ENCODE results near the gene AZU1.
"Not testable (repeated sequence)": the region's sequence is repeated elsewhere in the genome, so short reads cannot be mapped to it uniquely, and the experiment has no call there.

AZU1 gene

DNA sequence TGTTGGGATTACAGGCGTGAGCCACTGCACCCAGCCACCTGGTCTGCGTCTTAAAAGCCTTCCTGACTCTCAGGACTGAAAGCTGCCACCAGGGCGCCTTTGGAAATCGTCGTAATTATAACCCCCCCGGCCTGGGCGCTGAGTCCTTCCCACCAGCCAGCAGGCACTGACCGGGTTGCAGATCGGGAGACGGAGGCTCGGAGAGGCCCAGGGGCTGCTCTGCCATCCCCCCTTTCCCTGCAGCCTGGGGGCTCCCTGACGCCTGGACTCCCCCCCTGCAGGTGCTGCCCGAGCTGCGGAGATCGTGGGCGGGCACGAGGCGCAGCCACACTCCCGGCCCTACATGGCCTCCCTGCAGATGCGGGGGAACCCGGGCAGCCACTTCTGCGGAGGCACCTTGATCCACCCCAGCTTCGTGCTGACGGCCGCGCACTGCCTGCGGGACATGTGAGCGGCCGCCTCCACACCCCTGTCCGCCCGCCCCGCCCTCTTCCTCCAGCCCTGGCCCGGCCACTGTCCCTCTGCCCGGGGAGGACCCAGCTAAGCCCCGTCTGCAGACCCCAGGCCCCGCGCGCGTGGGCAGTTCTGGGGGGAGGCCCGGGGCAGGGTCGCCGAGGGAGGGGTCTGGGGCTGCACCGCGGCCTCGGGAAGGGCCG, 15.7 kb downstream of the AZU1 start:
- H3K9ac ChIP-seq (ENCODE audit: low read depth, low read length), result no peak overlapping the region
- peaks cover 15% of the 10 kb centered on the region for H3K27me3 ChIP-seq (ENCODE audit: control insufficient read depth, insufficient read depth, low read length)
- H3K9me3 ChIP-seq (ENCODE audit: control insufficient read depth, insufficient read depth, low read length), result no peaks in the 10 kb centered on the region
- no peaks in the 10 kb centered on the region for H3K36me3 ChIP-seq (ENCODE audit: control insufficient read depth, insufficient read depth, low read length)
- no peaks in the 10 kb centered on the region for H3K4me1 ChIP-seq (ENCODE audit: control insufficient read depth, insufficient read depth, low read length)
- no peak overlapping the region for H3K27ac ChIP-seq (ENCODE audit: low read depth, low read length)
- peak overlapping the region; percentile 32; the same call in 1 of the 2 replicates for H3K4me3 ChIP-seq (ENCODE audit: low read depth, low read length)

DNA sequence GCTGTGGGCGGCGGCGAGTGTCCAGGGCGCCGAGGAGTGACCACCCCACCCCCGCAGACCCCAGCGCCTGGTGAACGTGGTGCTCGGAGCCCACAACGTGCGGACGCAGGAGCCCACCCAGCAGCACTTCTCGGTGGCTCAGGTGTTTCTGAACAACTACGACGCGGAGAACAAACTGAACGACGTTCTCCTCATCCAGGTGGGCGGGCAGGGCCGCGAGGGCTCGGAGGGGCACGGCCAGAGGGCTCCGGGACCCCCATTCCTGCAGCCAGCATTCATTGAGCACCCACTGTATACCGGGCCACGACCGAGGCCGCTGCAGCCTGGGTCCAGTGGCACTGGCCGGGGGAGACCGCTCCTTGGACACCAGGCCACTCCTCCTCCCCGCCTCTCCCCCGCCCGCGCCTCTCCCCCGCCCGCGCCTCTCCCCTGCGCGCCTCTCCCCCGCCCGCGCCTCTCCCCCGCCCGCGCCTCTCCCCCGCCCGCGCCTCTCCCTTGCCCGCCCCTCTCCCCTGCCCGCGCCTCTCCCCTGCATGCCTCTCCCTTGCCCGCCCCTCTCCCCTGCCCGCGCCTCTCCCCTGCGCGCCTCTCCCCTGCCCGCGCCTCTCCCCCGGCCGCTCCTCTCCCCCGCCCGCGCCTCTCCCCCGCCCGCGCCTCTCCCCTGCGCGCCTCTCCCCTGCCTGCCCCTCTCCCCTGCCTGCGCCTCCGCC, 16.4 kb downstream of the AZU1 start:
- Histone ChIP-seq H3K4me3 (ENCODE audit: low read depth, low read length) (peak overlapping the region; percentile 32; the same call in 1 of the 2 replicates), H3K27me3 (ENCODE audit: control insufficient read depth, insufficient read depth, low read length) (peaks cover 15% of the 10 kb centered on the region), H3K27ac (ENCODE audit: low read depth, low read length) (no peak overlapping the region), H3K36me3 (ENCODE audit: control insufficient read depth, insufficient read depth, low read length) (no peaks in the 10 kb centered on the region), H3K4me1 (ENCODE audit: control insufficient read depth, insufficient read depth, low read length) (no peaks in the 10 kb centered on the region), H3K9me3 (ENCODE audit: control insufficient read depth, insufficient read depth, low read length) (no peaks in the 10 kb centered on the region), H3K9ac (ENCODE audit: low read depth, low read length) (no peak overlapping the region)

DNA sequence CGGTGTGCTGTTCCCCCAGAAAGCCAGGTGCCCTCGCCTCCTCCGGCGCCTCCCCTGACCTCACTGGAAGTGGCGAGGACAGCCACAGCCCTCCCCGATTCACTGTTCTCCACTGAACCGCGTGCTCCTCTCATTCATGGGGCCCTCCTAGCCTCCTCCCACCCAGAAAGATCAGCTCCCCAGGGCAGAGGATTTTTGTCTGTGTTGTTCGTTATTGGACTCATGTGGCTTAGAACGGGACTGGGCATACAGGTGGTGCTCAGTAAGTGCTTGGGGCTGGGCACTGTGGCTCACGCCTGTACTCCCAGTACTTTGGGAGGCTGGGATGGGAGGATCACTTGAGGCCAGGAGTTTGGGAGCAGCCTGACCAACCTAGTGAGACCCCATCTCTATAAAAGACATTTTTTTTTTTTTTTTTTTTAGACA, 16.9 kb downstream of the AZU1 start:
- Histone ChIP-seq H3K27me3 (ENCODE audit: control insufficient read depth, insufficient read depth, low read length) (peaks cover 15% of the 10 kb centered on the region), H3K9me3 (ENCODE audit: control insufficient read depth, insufficient read depth, low read length) (no peaks in the 10 kb centered on the region), H3K9ac (ENCODE audit: low read depth, low read length) (no peak overlapping the region), H3K36me3 (ENCODE audit: control insufficient read depth, insufficient read depth, low read length) (no peaks in the 10 kb centered on the region), H3K27ac (ENCODE audit: low read depth, low read length) (no peak overlapping the region), H3K4me1 (ENCODE audit: control insufficient read depth, insufficient read depth, low read length) (no peaks in the 10 kb centered on the region), H3K4me3 (ENCODE audit: low read depth, low read length) (no peak overlapping the region)

DNA sequence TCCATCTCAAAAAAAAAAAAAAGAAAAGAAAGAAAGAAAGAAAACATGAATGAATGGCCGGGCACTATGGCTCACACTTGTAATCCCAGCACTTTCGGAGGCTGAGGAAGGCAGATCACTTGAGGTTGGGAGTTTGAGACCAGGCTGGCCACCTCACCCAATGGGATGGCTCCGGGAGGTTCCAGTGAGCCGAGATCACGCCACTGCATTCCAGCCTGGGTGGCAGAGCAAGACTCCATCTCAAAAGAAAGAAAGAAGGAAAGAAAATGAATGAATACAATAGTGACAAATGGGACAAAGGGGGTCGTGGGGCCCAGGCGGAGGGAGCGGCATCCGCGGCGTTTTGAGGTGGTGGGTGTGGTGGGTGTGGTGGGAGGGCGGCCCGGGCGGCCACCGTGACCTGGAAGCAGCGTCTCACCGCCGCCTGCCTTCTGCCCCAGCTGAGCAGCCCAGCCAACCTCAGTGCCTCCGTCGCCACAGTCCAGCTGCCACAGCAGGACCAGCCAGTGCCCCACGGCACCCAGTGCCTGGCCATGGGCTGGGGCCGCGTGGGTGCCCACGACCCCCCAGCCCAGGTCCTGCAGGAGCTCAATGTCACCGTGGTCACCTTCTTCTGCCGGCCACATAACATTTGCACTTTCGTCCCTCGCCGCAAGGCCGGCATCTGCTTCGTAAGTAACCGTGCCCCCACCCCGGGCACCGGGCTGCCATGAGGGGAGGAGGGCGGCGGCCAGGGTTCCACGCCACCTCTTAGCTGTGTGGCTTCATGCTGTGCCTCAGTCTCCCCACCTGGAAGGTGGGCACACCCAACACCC, 18.3 kb downstream of the AZU1 start:
- Histone ChIP-seq H3K27ac (ENCODE audit: low read depth, low read length) (no peak overlapping the region), H3K27me3 (ENCODE audit: control insufficient read depth, insufficient read depth, low read length) (peaks cover 15% of the 10 kb centered on the region), H3K4me1 (ENCODE audit: control insufficient read depth, insufficient read depth, low read length) (no peaks in the 10 kb centered on the region), H3K4me3 (ENCODE audit: low read depth, low read length) (no peak overlapping the region), H3K9me3 (ENCODE audit: control insufficient read depth, insufficient read depth, low read length) (no peaks in the 10 kb centered on the region), H3K36me3 (ENCODE audit: control insufficient read depth, insufficient read depth, low read length) (no peaks in the 10 kb centered on the region), H3K9ac (ENCODE audit: low read depth, low read length) (no peak overlapping the region)

DNA sequence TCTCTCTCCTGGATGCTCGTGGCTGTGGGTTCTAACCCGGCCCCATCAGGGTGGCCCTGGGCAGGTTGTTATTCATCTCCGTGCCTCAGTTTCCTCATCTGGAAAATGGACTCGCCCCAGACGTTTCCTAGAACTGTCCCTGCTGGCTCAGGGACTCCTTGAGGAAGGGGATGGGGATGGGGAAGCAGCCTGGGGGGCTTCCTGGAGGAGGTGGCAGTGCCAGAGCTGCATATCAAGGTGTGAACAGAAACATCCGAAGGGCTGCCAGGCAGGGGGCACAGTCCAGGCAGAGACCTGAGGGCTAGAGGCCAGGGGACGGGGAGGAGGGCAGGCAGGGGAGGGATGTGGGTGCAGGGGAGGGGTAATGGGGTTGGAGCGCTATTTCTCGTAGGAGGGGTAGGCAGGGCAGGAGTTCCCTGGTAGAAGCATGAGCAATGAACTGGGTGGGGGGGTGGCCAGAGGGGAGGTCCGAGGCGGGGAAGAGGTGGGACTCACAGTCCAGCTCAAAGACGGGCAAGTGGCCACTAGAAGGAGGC, 20.8 kb downstream of the AZU1 start:
- Histone ChIP-seq H3K36me3 (ENCODE audit: control insufficient read depth, insufficient read depth, low read length) (no peaks in the 10 kb centered on the region), H3K4me1 (ENCODE audit: control insufficient read depth, insufficient read depth, low read length) (no peaks in the 10 kb centered on the region), H3K27me3 (ENCODE audit: control insufficient read depth, insufficient read depth, low read length) (peaks cover 5% of the 10 kb centered on the region), H3K4me3 (ENCODE audit: low read depth, low read length) (no peak overlapping the region), H3K9me3 (ENCODE audit: control insufficient read depth, insufficient read depth, low read length) (no peaks in the 10 kb centered on the region), H3K9ac (ENCODE audit: low read depth, low read length) (no peak overlapping the region), H3K27ac (ENCODE audit: low read depth, low read length) (no peak overlapping the region)

DNA sequence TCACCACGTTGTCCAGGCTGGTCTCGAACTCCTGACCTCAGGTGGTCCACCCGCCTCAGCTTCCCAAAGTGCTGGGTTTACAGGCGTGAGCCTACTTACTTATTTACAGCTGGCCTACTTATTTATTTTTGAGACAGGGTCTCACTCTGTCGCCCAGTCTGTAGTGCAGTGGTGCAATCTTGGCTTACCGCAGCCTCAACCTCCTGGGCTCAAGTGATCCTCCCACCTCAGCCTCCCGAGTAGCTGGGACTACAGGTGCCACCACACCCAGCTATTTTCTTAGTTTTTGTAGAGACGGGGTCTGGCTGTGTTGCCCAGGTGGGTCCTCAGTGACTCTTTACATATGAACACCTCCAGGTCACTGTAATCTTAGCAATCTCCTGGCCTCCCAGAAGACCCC, 21.6 kb downstream of the AZU1 start:
- H3K27ac ChIP-seq (ENCODE audit: low read depth, low read length); H3K4me1 ChIP-seq (ENCODE audit: control insufficient read depth, insufficient read depth, low read length); H3K9ac ChIP-seq (ENCODE audit: low read depth, low read length); H3K4me3 ChIP-seq (ENCODE audit: low read depth, low read length); H3K27me3 ChIP-seq (ENCODE audit: control insufficient read depth, insufficient read depth, low read length); H3K9me3 ChIP-seq (ENCODE audit: control insufficient read depth, insufficient read depth, low read length); H3K36me3 ChIP-seq (ENCODE audit: control insufficient read depth, insufficient read depth, low read length): not testable (repeated sequence)

DNA sequence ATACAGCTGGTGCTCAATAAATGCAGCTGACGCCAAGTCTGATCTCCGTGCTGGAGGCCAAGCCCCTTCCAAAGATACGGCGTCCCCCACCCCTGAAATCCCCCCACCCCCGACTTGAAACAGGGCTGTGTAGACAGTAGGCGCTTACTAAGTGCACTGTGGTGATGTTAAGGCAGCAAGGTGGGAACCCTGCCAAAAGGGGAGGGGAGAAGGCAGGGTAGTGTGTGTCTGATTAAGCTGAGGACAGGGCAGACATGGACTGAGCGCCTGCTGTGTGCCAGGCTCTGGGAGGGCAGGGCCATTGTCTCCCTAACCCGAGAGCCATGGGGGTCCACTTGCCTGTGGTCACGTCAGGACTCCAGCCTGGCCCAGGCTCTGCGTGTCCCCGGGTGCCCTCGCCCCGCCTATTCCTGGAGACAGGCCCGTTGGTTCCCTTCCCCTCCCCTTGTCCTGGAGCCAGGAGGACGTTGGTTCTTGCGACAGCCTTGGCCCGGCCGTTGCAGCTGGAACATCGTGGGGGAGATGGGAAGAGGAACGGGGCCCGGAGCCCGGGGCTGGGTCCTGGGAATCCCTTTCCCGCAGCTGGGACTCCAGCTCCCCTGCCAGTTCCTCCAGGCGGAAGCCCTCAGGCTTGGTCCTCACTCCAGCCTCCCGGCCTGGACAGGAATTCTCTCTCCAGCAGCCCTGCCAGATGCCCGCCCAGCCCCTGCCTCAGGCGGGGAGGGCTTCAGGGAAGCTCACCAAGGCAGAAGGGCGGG, 22.8 kb downstream of the AZU1 start:
- no peaks in the 10 kb centered on the region for H3K4me1 ChIP-seq (ENCODE audit: control insufficient read depth, insufficient read depth, low read length)
- no peak overlapping the region for H3K9ac ChIP-seq (ENCODE audit: low read depth, low read length)
- no peaks in the 10 kb centered on the region for H3K36me3 ChIP-seq (ENCODE audit: control insufficient read depth, insufficient read depth, low read length)
- no peak overlapping the region for H3K27ac ChIP-seq (ENCODE audit: low read depth, low read length)
- H3K9me3 ChIP-seq (ENCODE audit: control insufficient read depth, insufficient read depth, low read length), result no peaks in the 10 kb centered on the region
- H3K27me3 ChIP-seq (ENCODE audit: control insufficient read depth, insufficient read depth, low read length), result no peaks in the 10 kb centered on the region
- H3K4me3 ChIP-seq (ENCODE audit: low read depth, low read length), result no peak overlapping the region

DNA sequence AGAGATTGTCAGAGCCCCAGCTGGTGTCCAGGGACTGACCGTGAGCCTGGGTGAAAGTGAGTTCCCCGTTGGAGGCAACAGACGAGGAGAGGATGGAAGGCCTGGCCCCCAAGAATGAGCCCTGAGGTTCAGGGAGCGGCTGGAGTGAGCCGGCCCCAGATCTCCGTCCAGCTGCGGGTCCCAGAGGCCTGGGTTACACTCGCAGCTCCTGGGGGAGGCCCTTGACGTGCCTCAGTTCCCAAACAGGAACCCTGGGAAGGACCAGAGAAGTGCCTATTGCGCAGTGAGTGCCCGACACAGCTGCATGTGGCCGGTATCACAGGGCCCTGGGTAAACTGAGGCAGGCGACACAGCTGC, 23.3 kb downstream of the AZU1 start:
- H3K9me3 ChIP-seq (ENCODE audit: control insufficient read depth, insufficient read depth, low read length), result no peaks in the 10 kb centered on the region
- H3K27me3 ChIP-seq (ENCODE audit: control insufficient read depth, insufficient read depth, low read length), result no peaks in the 10 kb centered on the region
- H3K4me1 ChIP-seq (ENCODE audit: control insufficient read depth, insufficient read depth, low read length), result no peaks in the 10 kb centered on the region
- no peak overlapping the region for H3K4me3 ChIP-seq (ENCODE audit: low read depth, low read length)
- H3K27ac ChIP-seq (ENCODE audit: low read depth, low read length), result no peak overlapping the region
- H3K36me3 ChIP-seq (ENCODE audit: control insufficient read depth, insufficient read depth, low read length), result no peaks in the 10 kb centered on the region
- no peak overlapping the region for H3K9ac ChIP-seq (ENCODE audit: low read depth, low read length)

DNA sequence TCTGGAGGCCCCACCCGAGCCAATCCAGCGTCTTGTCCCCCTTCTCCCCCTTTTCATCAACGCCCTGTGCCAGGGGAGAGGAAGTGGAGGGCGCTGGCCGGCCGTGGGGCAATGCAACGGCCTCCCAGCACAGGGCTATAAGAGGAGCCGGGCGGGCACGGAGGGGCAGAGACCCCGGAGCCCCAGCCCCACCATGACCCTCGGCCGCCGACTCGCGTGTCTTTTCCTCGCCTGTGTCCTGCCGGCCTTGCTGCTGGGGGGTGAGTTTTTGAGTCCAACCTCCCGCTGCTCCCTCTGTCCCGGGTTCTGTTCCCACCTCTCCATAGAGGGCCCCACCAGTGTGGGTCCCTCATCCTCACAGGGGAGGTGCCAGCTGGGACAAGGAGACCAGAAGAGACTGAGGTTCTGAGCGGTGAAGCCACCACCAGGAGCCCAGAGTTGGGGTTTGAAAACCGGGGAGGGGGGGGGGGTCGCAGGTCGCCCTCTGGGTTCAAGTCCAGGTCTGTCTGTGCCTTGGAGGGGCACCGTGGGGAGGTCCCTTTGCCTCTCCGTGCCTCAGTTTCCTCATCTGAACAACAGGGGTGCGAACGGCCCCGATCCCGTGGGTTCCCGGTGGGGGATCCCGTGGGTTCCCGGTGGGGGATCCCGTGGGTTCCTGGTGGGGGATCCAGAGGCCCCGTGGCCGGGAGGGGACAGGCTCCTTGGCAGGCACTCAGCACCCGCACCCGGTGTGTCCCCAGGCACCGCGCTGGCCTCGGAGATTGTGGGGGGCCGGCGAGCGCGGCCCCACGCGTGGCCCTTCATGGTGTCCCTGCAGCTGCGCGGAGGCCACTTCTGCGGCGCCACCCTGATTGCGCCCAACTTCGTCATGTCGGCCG, 24.7 kb downstream of the AZU1 start, which contains the start of gene ELANE:
Gene ELANE (plus strand): TSS at position 168 of the 878 bp plus-strand sequence. CDS start 26 bp downstream, at position 194.
- Histone ChIP-seq H3K27ac (ENCODE audit: low read depth, low read length) (no peak within 1 kb of the TSS), H3K4me3 (ENCODE audit: low read depth, low read length) (no peak within 1 kb of the TSS), H3K9ac (ENCODE audit: low read depth, low read length) (no peak within 1 kb of the TSS), H3K27me3 (ENCODE audit: control insufficient read depth, insufficient read depth, low read length) (no peaks in the 10 kb centered on the region), H3K36me3 (ENCODE audit: control insufficient read depth, insufficient read depth, low read length) (no peaks in the 10 kb centered on the region), H3K9me3 (ENCODE audit: control insufficient read depth, insufficient read depth, low read length) (no peaks in the 10 kb centered on the region), H3K4me1 (ENCODE audit: control insufficient read depth, insufficient read depth, low read length) (no peaks in the 10 kb centered on the region)
